Astrocyte of the cerebellum (primary cell): Measurements from ENCODE around the gene CHRNA4.

Experiments used
- DNase-seq: peaks from one replicate; pipeline ENCODE4 v3.0.0-alpha.2; 2011; ENCODE audit warnings: low read depth
- H3K4me3 ChIP-seq: 2 replicates; pipeline ENCODE4 v1.5.1; 2011; ENCODE audit warnings: mild to moderate bottlenecking, low read depth, low read length, moderate library complexity
- in situ Hi-C: cut with HindIII; loops from 2 replicates; pipeline ENCODE4 v1.10.0; 2017; ENCODE audit warnings: low sequenced_read_pairs
- TF ChIP-seq, protein P1 (sequence below): IDR thresholded peaks from 2 replicates; pipeline ENCODE4 v1.5.1; 2012; ENCODE audit warnings: low read length, low read depth, moderate library complexity, mild to moderate bottlenecking; ENCODE audit errors: missing control alignments

Gene CHRNA4

GRCh38 chr20:63321148-63321831 lies 39.9 kb downstream of the CHRNA4 start:
- no peak for DNase-seq
- TF ChIP-seq, protein P1, sequence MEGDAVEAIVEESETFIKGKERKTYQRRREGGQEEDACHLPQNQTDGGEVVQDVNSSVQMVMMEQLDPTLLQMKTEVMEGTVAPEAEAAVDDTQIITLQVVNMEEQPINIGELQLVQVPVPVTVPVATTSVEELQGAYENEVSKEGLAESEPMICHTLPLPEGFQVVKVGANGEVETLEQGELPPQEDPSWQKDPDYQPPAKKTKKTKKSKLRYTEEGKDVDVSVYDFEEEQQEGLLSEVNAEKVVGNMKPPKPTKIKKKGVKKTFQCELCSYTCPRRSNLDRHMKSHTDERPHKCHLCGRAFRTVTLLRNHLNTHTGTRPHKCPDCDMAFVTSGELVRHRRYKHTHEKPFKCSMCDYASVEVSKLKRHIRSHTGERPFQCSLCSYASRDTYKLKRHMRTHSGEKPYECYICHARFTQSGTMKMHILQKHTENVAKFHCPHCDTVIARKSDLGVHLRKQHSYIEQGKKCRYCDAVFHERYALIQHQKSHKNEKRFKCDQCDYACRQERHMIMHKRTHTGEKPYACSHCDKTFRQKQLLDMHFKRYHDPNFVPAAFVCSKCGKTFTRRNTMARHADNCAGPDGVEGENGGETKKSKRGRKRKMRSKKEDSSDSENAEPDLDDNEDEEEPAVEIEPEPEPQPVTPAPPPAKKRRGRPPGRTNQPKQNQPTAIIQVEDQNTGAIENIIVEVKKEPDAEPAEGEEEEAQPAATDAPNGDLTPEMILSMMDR, result no peak

DNA sequence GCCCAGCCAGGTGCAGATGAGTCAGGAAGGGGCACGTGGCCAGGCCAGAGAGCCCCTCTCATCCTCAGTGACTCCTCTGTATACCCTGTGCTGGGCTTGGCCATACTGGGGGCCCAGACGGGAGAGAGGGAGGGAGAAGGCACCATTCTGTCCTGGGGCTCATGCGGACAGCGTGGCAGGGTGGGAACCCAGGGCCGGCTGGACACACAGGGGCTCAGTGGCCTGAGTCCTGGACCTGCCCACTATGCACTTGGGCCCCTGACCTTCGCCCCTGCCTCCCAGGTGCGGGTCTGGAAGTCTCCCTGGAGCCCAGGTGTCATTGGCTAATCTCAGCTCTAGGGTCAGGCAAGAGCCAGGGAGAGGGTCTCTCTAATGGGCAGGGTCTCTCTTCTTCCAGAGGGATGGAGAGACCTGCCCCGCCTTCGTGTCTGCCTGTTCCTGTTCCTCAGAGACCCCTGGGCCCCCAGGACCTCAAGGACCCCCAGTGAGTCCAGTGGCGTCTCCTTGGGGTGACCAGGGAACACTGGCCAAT lies 40.5 kb downstream of the CHRNA4 start:
- no peak for DNase-seq
- in situ Hi-C loops, result no loop called here

More at GRCh38 chr20:63321148-63321831, 39.9 kb downstream of the CHRNA4 start:
- H3K4me3 ChIP-seq, result no peak overlapping the region
- in situ Hi-C loops, result no loop called here

GRCh38 chr20:63320041-63320511 lies 41.1 kb downstream of the CHRNA4 start:
- DNase-seq, result no peak
- in situ Hi-C loops, result no loop called here
- TF ChIP-seq, protein P1, result no peak

More for the DNA sequence above, 40.5 kb downstream of the CHRNA4 start:
- no peak overlapping the region for H3K4me3 ChIP-seq
- TF ChIP-seq, protein P1, result no peak

GRCh38 chr20:63319164-63320040 lies 41.7 kb downstream of the CHRNA4 start:
- TF ChIP-seq, protein P1, result no peak
- H3K4me3 ChIP-seq, result no peak overlapping the region
- in situ Hi-C loops, result no loop called here
- DNase-seq, result no peak

More at GRCh38 chr20:63320041-63320511, 41.1 kb downstream of the CHRNA4 start:
- no peak overlapping the region for H3K4me3 ChIP-seq

DNA sequence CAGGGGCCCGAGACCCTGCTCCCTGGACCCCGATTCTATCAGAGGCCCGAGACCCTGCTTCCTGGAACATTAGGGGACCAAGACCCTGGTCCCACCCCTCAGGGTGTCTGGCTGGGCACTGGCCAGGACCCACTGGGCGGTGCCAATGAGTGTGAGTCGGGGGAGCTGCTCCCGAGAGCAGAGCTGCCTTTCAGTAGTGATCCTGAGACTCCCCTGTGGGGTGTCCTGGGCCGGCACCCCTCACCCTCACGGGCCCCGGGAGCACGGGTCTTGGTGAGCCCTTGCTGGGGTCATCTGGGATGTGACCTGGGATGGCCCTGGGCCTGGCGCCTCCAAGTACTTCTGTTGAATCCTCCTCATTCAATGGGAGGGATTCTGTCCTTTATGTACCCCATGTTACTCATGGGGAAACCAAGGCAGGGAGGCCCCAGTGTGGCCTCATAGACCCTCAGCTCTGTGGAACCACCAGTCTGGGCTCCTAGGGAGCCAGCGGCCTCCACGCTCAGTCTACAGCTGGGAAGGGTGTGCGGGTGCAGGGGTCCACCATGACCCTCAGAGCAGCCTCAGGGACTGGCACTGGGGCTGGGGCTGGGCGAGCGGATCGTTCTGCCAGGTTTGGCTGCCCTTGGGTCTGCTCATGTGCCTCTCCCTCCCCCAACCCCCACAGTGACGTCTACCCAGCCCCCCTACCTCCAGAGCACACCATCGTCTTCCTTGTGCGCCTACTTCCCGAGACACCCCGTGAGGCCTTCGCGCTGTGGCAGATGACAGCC lies 42.6 kb downstream of the CHRNA4 start:
- in situ Hi-C loops, result no loop called here
- TF ChIP-seq, protein P1, result no peak
- H3K4me3 ChIP-seq, result no peak overlapping the region
- no peak for DNase-seq

DNA sequence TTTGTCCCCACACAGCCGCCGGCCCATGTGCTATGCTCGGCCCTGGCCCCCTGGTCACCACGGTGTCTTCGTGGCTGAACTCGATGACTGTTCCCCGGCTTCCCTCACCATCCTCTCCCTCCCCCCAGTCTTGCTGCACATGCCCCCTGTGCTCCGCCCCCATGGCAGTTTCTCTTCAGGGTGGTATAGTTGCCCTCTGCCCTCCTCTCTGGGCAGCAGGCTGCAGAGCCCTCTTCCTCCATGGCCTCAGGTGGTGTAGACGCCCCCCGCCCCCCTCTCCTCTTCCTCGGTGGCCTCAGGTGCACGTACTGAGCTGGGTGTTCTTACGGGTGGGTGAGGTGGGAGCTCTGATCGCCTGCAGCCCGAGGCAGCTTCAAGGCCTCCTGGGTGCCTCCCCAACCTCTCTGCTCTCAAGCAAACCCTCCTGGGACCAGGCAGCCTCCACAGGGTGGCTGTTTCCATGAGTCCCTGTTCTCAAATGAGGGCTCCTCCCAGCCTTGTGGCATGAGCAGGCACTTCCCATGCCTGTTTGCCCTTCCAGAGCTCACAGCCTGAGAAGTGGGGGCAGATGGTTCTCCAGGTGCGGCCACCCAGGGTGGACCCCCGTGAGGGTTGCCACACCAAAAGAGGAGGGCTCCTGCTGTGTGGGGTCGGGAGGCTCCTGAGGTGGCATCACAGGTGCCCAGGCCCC lies 43.4 kb downstream of the CHRNA4 start:
- no peak for DNase-seq
- H3K4me3 ChIP-seq, result no peak overlapping the region
- TF ChIP-seq, protein P1, result no peak
- in situ Hi-C loops, result no loop called here
